SK-N-SH treated with all-trans-retinoic acid at 6 μM for 48 hours (cell line): ENCODE results near the gene YJEFN3.

Experiments used
- CREB5 ChIP-seq: fragments of 250-450 bp; sonication (Bioruptor Pico); IDR thresholded peaks from 2 replicates; pipeline ENCODE4 v1.5.1; 2020; ENCODE audit warnings: low read depth, mild to moderate bottlenecking, moderate library complexity
- ESRRG ChIP-seq: fragments of 250-450 bp; sonication (Bioruptor Pico); IDR thresholded peaks from 2 replicates; pipeline ENCODE4 v1.6.1; 2021; ENCODE audit warnings: mild to moderate bottlenecking
- GLIS3 ChIP-seq: fragments of 250-450 bp; sonication (Bioruptor Pico); IDR thresholded peaks from 2 replicates; pipeline ENCODE4 v1.5.0; 2020; ENCODE audit warnings: mild to moderate bottlenecking, moderate library complexity
- POU6F1 ChIP-seq: fragments of 250-450 bp; sonication (Bioruptor Pico); IDR thresholded peaks from 2 replicates; pipeline ENCODE4 v1.8.0; 2021; ENCODE audit warnings: low read depth, mild to moderate bottlenecking, moderate library complexity, borderline replicate concordance
- PPARA ChIP-seq: fragments of 250-450 bp; sonication (Bioruptor Pico); IDR thresholded peaks from 2 replicates; pipeline ENCODE4 v1.5.0; 2020; ENCODE audit warnings: mild to moderate bottlenecking, borderline replicate concordance
- RARB ChIP-seq: fragments of 250-450 bp; sonication (Bioruptor Pico); IDR thresholded peaks from 2 replicates; pipeline ENCODE4 v1.8.0; 2021; ENCODE audit warnings: mild to moderate bottlenecking, moderate library complexity
- TSHZ2 ChIP-seq: fragments of 250-450 bp; sonication (Bioruptor Pico); IDR thresholded peaks from 2 replicates; pipeline ENCODE4 v1.5.0; 2020; ENCODE audit warnings: mild to moderate bottlenecking, moderate library complexity
- ZC3H10 ChIP-seq: fragments of 250-450 bp; sonication (Bioruptor Pico); IDR thresholded peaks from 2 replicates; pipeline ENCODE4 v1.5.1; 2021; ENCODE audit warnings: mild to moderate bottlenecking, moderate library complexity
- ZFP3 ChIP-seq: fragments of 250-450 bp; sonication (Bioruptor Pico); IDR thresholded peaks from 2 replicates; pipeline ENCODE4 v1.5.0; 2020; ENCODE audit warnings: mild to moderate bottlenecking, moderate library complexity
- ZFP30 ChIP-seq: fragments of 450-650 bp; formaldehyde crosslinking; IDR thresholded peaks from 2 replicates; pipeline ENCODE4 v1.5.0; 2022; ENCODE audit warnings: mild to moderate bottlenecking, moderate library complexity
- ZNF565 ChIP-seq: fragments of 450-650 bp; formaldehyde crosslinking; conservative IDR thresholded peaks from 2 replicates; pipeline ENCODE4 v1.5.0; 2020; ENCODE audit warnings: low read depth, mild to moderate bottlenecking, moderate library complexity
- ZNF70 ChIP-seq: fragments of 450-650 bp; formaldehyde crosslinking; IDR thresholded peaks from 2 replicates; pipeline ENCODE4 v1.5.0; 2020; ENCODE audit warnings: mild to moderate bottlenecking, moderate library complexity
- ZNF8 ChIP-seq: fragments of 450-650 bp; formaldehyde crosslinking; IDR thresholded peaks from 2 replicates; pipeline ENCODE4 v1.5.0; 2020; ENCODE audit warnings: mild to moderate bottlenecking, moderate library complexity

GRCh38 chr19:19523177-19523576, 5.5 kb upstream of the YJEFN3 start:
- TF ChIP-seq ZFP30 (CRISPR knock-in tag) = no peak
- TF ChIP-seq ESRRG = no peak
- TF ChIP-seq CREB5 (CRISPR knock-in tag) = no peak
- no peak for TF ChIP-seq RARB (CRISPR knock-in tag)
- no peak for TF ChIP-seq TSHZ2
- no peak for TF ChIP-seq ZNF565 (CRISPR knock-in tag)
- no peak for TF ChIP-seq PPARA (CRISPR knock-in tag)
- TF ChIP-seq POU6F1 = no peak
- TF ChIP-seq ZNF70 (CRISPR knock-in tag) = no peak
- no peak for TF ChIP-seq GLIS3 (CRISPR knock-in tag)
- no peak for TF ChIP-seq ZNF8
- no peak for TF ChIP-seq ZFP3 (CRISPR knock-in tag)
- no peak for TF ChIP-seq ZC3H10 (CRISPR knock-in tag)
